ENCODE data around the gene RASA3. TPM values are rescaled to one million over a fixed set of nuclear protein-coding genes. Genes with fewer than 3 reads are reported as not detected.

The RASA3 gene
- total RNA-seq, 1 donor from 2014 or later: 44.8 TPM

DNA sequence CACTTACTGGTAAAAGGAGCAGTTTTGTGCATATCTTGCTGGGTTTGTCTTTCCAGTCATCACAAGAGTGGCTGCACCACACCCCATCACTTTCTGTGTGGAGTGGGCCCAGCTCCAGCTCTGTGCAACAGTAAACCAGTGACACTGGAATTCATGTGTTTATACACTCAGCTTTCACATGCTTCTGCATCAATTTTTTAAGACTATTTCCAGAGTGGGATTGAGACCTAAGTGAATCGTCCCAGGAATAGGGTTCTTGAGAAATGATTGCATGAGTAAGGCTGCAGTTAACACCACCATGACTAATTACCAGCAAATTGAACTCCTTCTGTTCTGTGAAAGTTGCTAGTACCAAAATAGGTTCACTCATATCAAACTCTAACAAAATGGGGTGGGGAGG is 41.3 kb upstream of the RASA3 start:
- no peaks in the 10 kb centered on the region for H3K36me3 Mint-ChIP-seq (ENCODE audit: unreplicated experiment)
- H3K4me3 Mint-ChIP-seq (ENCODE audit: unreplicated experiment): no peak overlapping the region
- peaks cover 18% of the 10 kb centered on the region for H3K27me3 Mint-ChIP-seq (ENCODE audit: unreplicated experiment)
- no peaks in the 10 kb centered on the region for H3K4me1 Mint-ChIP-seq (ENCODE audit: unreplicated experiment)
- H3K9me3 Mint-ChIP-seq (ENCODE audit: unreplicated experiment): no peaks in the 10 kb centered on the region
- TF ChIP-seq, protein P1, sequence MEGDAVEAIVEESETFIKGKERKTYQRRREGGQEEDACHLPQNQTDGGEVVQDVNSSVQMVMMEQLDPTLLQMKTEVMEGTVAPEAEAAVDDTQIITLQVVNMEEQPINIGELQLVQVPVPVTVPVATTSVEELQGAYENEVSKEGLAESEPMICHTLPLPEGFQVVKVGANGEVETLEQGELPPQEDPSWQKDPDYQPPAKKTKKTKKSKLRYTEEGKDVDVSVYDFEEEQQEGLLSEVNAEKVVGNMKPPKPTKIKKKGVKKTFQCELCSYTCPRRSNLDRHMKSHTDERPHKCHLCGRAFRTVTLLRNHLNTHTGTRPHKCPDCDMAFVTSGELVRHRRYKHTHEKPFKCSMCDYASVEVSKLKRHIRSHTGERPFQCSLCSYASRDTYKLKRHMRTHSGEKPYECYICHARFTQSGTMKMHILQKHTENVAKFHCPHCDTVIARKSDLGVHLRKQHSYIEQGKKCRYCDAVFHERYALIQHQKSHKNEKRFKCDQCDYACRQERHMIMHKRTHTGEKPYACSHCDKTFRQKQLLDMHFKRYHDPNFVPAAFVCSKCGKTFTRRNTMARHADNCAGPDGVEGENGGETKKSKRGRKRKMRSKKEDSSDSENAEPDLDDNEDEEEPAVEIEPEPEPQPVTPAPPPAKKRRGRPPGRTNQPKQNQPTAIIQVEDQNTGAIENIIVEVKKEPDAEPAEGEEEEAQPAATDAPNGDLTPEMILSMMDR (IDR thresholded peaks at IDR 0.05): no peak
- no peak for DNase-seq (ENCODE audit: extremely low spot score, unreplicated experiment)
- H3K27ac Mint-ChIP-seq (ENCODE audit: unreplicated experiment): no peak overlapping the region

DNA sequence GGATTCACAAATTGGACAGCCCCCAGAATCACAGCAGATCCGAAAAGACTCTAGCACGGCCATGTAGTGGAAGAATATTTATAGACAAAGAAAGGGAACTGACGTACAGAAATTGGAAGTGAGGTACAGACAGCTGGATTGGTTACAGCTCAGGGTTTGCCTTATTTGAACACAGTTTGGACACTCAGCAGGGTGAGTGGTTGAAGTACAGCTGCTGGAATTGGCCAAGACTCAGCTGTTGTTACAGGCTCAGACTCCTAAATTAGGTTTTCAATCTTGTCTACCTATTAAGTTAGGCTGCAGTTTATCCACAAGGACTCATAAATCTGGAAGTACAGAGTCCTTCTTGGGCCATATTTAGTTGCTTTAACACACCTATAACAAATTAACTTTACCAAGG is 40.8 kb upstream of the RASA3 start:
- DNase-seq (ENCODE audit: extremely low spot score, unreplicated experiment): no peak
- no peak overlapping the region for H3K27ac Mint-ChIP-seq (ENCODE audit: unreplicated experiment)
- H3K27me3 Mint-ChIP-seq (ENCODE audit: unreplicated experiment): peaks cover 18% of the 10 kb centered on the region
- H3K4me3 Mint-ChIP-seq (ENCODE audit: unreplicated experiment): no peak overlapping the region
- H3K4me1 Mint-ChIP-seq (ENCODE audit: unreplicated experiment): no peaks in the 10 kb centered on the region
- no peaks in the 10 kb centered on the region for H3K36me3 Mint-ChIP-seq (ENCODE audit: unreplicated experiment)
- TF ChIP-seq, protein P1 (IDR thresholded peaks at IDR 0.05): no peak
- no peaks in the 10 kb centered on the region for H3K9me3 Mint-ChIP-seq (ENCODE audit: unreplicated experiment)

DNA sequence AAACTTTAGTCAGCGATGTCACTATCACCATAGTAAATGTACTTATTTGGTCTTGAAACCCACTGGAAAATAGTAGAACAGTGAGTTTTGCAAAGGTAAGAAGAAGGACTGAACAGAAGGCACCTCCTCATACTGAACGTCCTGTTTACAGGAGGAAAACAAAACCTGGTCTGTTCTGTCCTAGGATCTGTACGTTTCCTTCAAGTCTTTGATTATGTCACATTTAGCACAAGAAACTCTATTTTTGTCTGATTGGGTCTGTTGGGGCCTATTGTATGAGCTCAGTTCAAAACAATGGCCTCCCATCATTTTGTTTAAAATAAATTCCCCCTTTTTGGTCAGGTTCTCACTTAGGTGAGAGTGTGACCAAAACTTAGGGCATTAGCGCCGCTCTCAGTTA is 35.5 kb upstream of the RASA3 start:
- TF ChIP-seq, protein P1 (IDR thresholded peaks at IDR 0.05): no peak
- Mint-ChIP-seq H3K27ac (ENCODE audit: unreplicated experiment) (no peak overlapping the region), H3K36me3 (ENCODE audit: unreplicated experiment) (no peaks in the 10 kb centered on the region), H3K4me1 (ENCODE audit: unreplicated experiment) (peaks cover 2% of the 10 kb centered on the region), H3K4me3 (ENCODE audit: unreplicated experiment) (no peak overlapping the region), H3K27me3 (ENCODE audit: unreplicated experiment) (peaks cover 27% of the 10 kb centered on the region), H3K9me3 (ENCODE audit: unreplicated experiment) (no peaks in the 10 kb centered on the region)
- no peak for DNase-seq (ENCODE audit: extremely low spot score, unreplicated experiment)

DNA sequence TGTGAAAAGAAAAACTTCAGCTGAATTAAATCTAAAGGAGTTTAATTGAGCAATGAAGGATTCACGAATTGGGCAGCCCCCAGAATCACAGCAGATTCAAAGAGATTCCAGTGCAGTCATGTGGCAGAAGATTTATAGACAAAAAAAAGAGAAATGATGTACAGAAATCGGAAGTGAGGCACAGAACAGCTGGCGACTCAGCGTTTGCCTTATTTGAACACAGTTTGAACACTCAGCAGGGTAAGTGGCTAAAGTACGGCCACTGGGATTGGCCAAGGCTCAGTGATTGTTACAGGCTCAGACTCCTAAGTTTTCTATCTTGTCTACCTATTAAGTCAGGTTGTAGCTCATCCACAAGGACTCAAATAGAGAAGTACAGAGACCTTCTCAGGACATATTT is 35.0 kb upstream of the RASA3 start:
- H3K27ac Mint-ChIP-seq (ENCODE audit: unreplicated experiment): no peak overlapping the region
- no peaks in the 10 kb centered on the region for H3K36me3 Mint-ChIP-seq (ENCODE audit: unreplicated experiment)
- H3K9me3 Mint-ChIP-seq (ENCODE audit: unreplicated experiment): no peaks in the 10 kb centered on the region
- H3K4me1 Mint-ChIP-seq (ENCODE audit: unreplicated experiment): peaks cover 2% of the 10 kb centered on the region
- TF ChIP-seq, protein P1 (IDR thresholded peaks at IDR 0.05): no peak
- no peak overlapping the region for H3K4me3 Mint-ChIP-seq (ENCODE audit: unreplicated experiment)
- DNase-seq (ENCODE audit: extremely low spot score, unreplicated experiment): no peak
- H3K27me3 Mint-ChIP-seq (ENCODE audit: unreplicated experiment): peaks cover 31% of the 10 kb centered on the region

DNA sequence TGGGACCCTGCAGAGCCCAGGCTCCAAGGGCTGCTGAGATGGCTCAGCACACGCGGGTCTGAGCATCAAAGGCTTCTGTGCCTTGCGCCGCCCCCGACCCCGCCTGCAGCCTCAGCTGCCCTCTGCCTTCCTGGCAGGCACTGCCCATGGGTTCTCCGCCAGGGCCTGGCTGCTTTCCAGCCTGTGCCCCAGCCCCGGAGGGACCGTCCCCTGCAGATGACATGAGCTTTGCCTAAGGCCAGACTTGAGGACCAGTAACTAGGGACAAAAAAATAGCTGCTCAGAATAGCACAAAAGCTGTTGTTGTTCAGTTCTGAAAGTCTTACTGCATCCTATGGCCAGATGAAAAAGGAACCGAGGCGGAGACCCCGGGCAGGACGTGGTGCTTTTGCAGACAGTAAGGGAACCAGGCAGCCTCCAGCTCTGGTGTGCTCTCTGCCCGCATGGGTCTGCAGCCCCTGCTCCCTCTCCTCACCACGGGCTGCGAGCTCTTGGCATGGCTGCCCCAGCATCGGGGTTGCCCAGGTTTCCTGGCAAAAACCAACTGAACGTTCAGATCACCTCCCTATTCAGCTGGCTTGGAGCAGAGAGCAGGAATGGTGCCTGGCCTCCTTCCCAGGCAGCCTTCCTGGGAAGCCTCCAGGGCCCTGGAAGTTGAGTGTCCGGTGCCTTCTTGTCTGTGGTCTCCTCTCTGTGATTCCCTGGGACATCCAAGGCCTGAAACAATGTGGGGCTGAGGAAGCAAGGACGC is 34.1 kb upstream of the RASA3 start:
- H3K4me1 Mint-ChIP-seq (ENCODE audit: unreplicated experiment): peaks cover 6% of the 10 kb centered on the region
- DNase-seq (ENCODE audit: extremely low spot score, unreplicated experiment): no peak
- TF ChIP-seq, protein P1 (IDR thresholded peaks at IDR 0.05): no peak

More for the DNA sequence above, 34.1 kb upstream of the RASA3 start:
- H3K4me3 Mint-ChIP-seq (ENCODE audit: unreplicated experiment): no peak overlapping the region
- H3K27ac Mint-ChIP-seq (ENCODE audit: unreplicated experiment): no peak overlapping the region
- H3K36me3 Mint-ChIP-seq (ENCODE audit: unreplicated experiment): no peaks in the 10 kb centered on the region
- H3K9me3 Mint-ChIP-seq (ENCODE audit: unreplicated experiment): no peaks in the 10 kb centered on the region
- H3K27me3 Mint-ChIP-seq (ENCODE audit: unreplicated experiment): peaks cover 38% of the 10 kb centered on the region
